Neutrophil (primary cell): ENCODE measurements around the gene PEX5L.

Experiments
- H3K27ac ChIP-seq: fragments of 200-600 bp; sonication (generic); 2 replicates; pipeline ENCODE4 v1.5.1; 2016; ENCODE audit warnings: mild to moderate bottlenecking, moderate library complexity
- H3K27me3 ChIP-seq: fragments of 200-600 bp; sonication (generic); 2 replicates; pipeline ENCODE4 v1.6.0; 2016; ENCODE audit warnings: mild to moderate bottlenecking
- H3K36me3 ChIP-seq: fragments of 200-600 bp; sonication (generic); 2 replicates; pipeline ENCODE4 v1.5.1; 2017
- H3K4me1 ChIP-seq, 2 experiments: fragments of 200-600 bp in 1 of 2; sonication (generic) in 1 of 2; 1 replicate in 1 of 2; 2 replicates in 1 of 2; pipeline versions ENCODE4 v1.5.1 to v1.6.1; 2013 to 2016; ENCODE audit warnings: low read depth in 1 of 2, low read length in 1 of 2, mild to moderate bottlenecking in 1 of 2, moderate library complexity in 1 of 2; ENCODE audit not compliant: control insufficient read depth in 1 of 2, insufficient read depth in 1 of 2
- H3K4me3 ChIP-seq, 2 experiments: fragments of 200-600 bp in 1 of 2; sonication (generic) in 1 of 2; 1 replicate in 1 of 2; 2 replicates in 1 of 2; pipeline ENCODE4 v1.5.1; 2013 to 2016; ENCODE audit warnings: low read depth in 1 of 2, low read length in 1 of 2, mild to moderate bottlenecking in 1 of 2, moderate library complexity in 1 of 2
- H3K9me3 ChIP-seq: fragments of 200-600 bp; sonication (generic); 2 replicates; pipeline ENCODE4 v1.5.1; 2016
- CTCF ChIP-seq: fragments of 200-600 bp; sonication (generic); IDR thresholded peaks from 2 replicates; pipeline ENCODE4 v1.5.1; 2016; ENCODE audit warnings: antibody characterized with exemption

PEX5L gene

GRCh38 chr3:179772297-179772696 is 264.4 kb downstream of the PEX5L start:
- no peak overlapping the region for H3K27ac ChIP-seq
- TF ChIP-seq CTCF = no peak
- H3K9me3 ChIP-seq = no peaks in the 10 kb centered on the region
- no peaks in the 10 kb centered on the region for H3K27me3 ChIP-seq
- H3K4me1 ChIP-seq = no peaks in the 10 kb centered on the region
- H3K4me3 ChIP-seq = no peak overlapping the region
- no peaks in the 10 kb centered on the region for H3K36me3 ChIP-seq

DNA sequence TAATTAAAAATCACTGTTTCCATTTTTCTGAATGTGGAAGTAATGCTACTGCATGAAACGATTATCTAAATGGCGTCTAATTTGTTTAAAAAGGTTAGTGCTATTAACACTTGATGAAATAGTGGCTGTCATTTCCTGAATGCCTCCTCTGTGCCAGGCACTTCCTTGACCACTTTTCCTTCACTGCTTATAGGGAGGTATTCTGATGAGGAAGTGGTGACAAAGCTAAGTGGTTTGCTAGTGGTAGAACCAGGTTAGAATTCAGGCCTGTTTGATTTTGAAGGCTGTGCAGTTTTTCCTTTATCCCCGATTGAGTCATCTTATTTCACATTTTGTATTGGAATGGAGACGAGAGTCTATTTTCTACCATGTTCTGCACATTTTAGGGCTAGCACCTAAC is 264.9 kb downstream of the PEX5L start:
- no peaks in the 10 kb centered on the region for H3K36me3 ChIP-seq
- no peak overlapping the region for H3K27ac ChIP-seq
- no peaks in the 10 kb centered on the region for H3K27me3 ChIP-seq
- H3K9me3 ChIP-seq = no peaks in the 10 kb centered on the region
- no peaks in the 10 kb centered on the region for H3K4me1 ChIP-seq
- H3K4me3 ChIP-seq = no peak overlapping the region
- no peak for TF ChIP-seq CTCF

DNA sequence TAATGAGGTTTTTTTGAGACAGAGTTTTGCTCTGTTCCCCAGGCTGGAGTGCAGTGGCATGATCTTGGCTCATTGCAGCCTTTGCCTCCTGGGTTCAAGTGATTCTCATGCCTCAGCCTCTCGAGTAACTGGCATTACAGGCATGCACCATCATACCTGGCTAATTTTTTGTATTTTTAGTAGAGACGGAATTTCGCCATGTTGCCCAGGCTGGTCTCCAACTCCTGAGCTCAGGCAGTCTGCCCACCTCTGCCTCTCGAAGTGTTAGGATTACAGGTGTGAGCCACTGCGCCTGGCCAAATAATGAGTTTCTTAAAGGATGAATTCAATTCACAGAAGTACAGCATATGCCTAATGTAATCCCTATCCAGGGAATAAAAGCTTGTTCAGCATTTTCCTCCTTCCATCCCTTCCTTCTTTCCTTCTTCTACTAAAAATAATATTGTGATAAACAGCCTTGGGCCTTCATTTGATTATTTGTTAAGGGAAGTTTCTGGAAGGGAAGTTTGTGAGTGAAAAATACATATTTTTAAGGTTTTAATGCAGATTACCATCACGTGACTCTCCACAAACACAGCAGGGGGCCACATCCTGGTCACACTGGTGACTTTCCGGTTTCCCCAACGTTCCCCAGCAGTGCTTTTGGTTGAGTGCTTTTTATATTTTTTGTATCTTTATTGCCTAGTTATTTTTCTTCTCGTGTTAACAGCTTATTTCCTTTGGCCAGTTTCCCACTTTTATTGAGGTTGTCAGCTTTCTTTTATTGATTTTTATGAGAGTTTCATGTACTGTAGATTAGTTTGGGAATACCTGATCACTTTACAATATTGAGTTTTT is 267.1 kb downstream of the PEX5L start:
- Histone ChIP-seq H3K4me3 (no peak overlapping the region), H3K27me3 (no peaks in the 10 kb centered on the region), H3K27ac (no peak overlapping the region), H3K36me3 (no peaks in the 10 kb centered on the region), H3K9me3 (no peaks in the 10 kb centered on the region), H3K4me1 (no peaks in the 10 kb centered on the region)
- no peak for TF ChIP-seq CTCF

DNA sequence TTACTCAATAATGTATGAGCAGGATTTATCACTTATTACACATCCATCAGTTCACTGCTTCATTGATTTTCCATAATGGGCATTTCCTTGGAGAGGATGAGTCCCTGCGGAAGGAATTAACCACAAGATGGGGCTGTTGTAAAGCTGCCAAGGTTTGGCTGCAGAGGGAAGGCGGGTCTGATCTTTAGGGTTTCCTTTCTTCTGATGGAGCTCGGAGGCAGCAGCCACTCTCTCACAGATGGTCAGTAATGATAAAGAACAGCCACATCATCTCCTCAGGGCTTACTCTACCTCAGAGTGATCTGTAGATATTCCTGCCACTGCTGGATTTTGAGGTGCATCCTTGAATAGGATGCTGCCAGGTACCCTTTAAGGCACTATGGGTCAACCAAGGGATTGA is 268.7 kb downstream of the PEX5L start:
- H3K27me3 ChIP-seq = no peaks in the 10 kb centered on the region
- no peak overlapping the region for H3K27ac ChIP-seq
- H3K9me3 ChIP-seq = no peaks in the 10 kb centered on the region
- H3K4me3 ChIP-seq = no peak overlapping the region
- no peaks in the 10 kb centered on the region for H3K36me3 ChIP-seq
- no peak for TF ChIP-seq CTCF
- H3K4me1 ChIP-seq = no peaks in the 10 kb centered on the region

DNA sequence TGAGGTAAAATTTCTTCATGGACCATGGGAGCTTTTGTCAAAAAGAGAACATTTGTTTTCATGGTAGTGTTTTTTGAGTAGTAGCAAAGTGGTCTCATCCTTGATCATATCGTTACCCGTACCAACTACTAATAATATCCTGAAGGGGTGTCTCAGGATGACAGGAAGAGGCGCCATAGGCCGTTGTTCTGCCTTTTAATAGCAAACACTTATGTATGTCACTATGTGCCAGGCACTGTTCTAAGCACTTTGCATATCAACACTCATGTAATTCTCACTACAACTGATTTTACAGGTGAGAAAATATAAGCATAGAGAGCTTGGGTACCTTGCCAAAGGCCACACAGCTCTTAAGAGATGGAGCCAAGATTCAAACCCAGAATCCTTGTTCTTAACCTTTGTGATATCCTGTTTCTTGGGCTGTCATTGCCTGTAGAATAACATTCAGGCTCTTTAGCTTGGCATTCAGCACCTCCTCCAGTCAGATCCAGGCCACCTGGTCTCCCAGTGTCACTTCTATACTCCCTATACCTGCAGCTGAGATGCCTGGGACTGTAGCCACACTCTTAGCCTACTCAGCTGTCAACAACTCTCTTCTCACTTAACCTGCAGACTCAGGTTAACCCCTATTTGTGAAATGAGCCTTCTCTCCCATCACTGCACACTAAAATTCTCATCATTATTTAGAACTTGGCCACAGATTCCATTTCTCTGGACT is 270.2 kb downstream of the PEX5L start:
- no peaks in the 10 kb centered on the region for H3K4me1 ChIP-seq
- TF ChIP-seq CTCF = no peak
- no peaks in the 10 kb centered on the region for H3K36me3 ChIP-seq
- H3K9me3 ChIP-seq = no peaks in the 10 kb centered on the region
- H3K27me3 ChIP-seq = no peaks in the 10 kb centered on the region
- H3K4me3 ChIP-seq = no peak overlapping the region
- H3K27ac ChIP-seq = no peak overlapping the region
